ENCODE results near the gene RIN3.

DNA sequence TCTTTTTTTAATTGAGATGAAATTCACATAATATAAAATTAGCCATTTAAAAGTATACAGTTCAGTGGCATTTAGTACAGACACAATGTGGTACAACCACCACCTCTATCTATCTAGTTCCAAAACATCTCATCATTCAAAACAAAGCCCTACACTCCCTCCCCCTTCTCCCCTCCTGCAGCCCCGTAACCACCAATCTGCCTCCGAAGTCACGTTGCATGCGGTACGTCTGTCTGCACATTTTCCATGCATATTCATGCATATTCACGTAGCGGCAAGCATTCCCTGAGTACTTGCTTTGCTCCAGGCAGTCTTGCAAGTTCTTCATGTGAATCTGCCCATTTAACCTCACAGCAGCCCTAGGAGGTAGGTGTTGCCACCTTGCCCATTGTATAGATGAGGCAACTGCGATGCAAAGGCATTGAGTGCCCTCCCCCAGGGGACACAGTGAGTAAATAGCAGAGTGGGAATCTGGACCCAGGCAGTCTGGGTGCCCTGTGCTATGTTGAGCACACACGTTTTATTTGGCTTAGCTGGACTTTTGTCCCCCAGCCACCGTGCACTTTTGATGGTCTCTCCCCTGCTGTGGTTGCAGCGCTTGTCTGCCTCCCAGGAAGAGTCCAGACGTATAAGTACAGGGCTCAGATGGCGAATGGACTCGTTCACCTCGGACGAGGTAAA lies 43.4 kb downstream of the RIN3 start:
- TF ChIP-seq, protein P1, sequence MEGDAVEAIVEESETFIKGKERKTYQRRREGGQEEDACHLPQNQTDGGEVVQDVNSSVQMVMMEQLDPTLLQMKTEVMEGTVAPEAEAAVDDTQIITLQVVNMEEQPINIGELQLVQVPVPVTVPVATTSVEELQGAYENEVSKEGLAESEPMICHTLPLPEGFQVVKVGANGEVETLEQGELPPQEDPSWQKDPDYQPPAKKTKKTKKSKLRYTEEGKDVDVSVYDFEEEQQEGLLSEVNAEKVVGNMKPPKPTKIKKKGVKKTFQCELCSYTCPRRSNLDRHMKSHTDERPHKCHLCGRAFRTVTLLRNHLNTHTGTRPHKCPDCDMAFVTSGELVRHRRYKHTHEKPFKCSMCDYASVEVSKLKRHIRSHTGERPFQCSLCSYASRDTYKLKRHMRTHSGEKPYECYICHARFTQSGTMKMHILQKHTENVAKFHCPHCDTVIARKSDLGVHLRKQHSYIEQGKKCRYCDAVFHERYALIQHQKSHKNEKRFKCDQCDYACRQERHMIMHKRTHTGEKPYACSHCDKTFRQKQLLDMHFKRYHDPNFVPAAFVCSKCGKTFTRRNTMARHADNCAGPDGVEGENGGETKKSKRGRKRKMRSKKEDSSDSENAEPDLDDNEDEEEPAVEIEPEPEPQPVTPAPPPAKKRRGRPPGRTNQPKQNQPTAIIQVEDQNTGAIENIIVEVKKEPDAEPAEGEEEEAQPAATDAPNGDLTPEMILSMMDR (IDR thresholded peaks at IDR 0.05): no peak
- TF ChIP-seq POLR2AphosphoS5 (IDR thresholded peaks at IDR 0.05): no peak
- no peak for TF ChIP-seq POLR2A (IDR thresholded peaks at IDR 0.05)
